SK-MEL-5 (cell line): Measurements from ENCODE around the gene DDC. TPM values are rescaled to one million over a fixed set of nuclear protein-coding genes. Genes with fewer than 3 reads are reported as not detected.
"Not testable (repeated sequence)": the region's sequence is repeated elsewhere in the genome, so short reads cannot be mapped to it uniquely, and the experiment has no call there.

Experiments
- DNase-seq: peaks from one replicate; pipeline ENCODE4 v3.0.0-alpha.2; 2016; ENCODE audit warnings: low read depth, low spot score
- in situ Hi-C: cut with HindIII; loops from 2 replicates; pipeline ENCODE4 v1.10.0; 2016; ENCODE audit warnings: low sequenced_read_pairs, high pct_unique_total_duplicates, low pct_unique_long_range_greater_than_20kb
- total RNA-seq: library from RNA; depleted of rRNA; stranded (reverse); fragments of >200 nt; shearing (Covaris generic); gene quantifications from 2 replicates; pipeline ENCODE4 v1.2.3, GENCODE V29; 2014

DDC gene
- total RNA-seq, 1 experiment from 2014 or later, result not detected

DNA sequence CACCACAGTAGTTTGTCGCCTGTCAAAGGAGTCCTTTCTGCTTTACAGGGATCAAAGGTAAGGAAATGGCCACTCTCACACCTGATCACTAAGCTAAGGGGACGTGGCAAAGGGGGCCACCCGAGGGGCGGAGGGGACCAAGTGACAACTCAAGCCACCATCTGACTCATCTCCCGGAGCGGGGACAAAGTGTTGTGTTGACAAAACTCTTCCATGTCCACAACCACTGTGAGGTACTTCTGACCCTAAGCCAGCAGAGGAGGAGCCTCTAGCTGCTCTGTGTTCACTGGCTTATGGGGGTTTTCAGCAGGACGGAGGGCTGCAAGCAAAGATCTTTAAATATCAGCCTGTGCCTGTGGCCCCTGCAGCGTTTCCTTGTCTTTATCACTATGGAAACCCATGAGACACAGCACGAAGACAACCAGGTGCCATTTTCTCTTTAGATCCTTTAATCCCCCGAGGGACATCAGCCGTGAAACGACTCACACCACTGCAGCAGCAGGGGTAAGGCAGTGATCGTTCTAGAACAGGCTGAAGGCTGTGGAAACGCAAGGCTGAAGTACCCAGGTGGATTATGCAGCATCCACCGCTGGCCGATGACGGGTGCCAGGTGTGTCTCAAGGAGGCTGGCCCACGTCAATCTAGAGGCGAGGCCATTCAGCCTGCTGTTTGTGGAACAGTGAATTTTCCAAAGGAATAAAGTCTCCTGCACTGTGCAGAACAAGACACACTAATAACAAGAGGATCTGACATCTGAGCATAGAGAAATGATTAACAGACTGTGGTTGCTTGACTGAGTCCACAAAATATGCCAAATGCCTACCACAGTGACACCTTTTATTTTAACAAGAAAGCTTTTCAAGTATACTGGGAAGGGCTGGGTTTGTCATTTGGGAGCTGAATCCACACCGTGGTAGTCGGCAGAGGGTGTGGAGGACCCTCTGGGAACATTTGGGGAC is 26.6 kb upstream of the DDC start:
- in situ Hi-C loops, result no loop called here
- no peak for DNase-seq

DNA sequence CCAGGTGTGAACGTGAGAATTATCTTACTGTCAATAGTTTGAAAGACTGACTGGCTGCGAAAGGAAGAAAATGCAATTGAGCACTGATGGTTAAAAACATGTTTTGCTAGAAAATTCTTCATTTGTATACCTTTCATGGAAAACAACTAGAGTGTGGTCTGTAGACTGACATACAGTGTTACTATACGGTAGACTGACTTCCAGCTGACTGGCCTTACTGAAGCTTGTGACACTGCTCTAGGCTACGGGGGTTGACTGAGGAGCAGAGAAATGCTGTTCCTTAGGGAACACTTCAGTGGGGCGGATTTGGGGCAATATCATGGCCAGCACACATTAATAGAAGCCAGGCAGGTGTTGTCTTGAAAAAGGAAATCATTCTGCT is 25.9 kb upstream of the DDC start:
- DNase-seq, result no peak

DNA sequence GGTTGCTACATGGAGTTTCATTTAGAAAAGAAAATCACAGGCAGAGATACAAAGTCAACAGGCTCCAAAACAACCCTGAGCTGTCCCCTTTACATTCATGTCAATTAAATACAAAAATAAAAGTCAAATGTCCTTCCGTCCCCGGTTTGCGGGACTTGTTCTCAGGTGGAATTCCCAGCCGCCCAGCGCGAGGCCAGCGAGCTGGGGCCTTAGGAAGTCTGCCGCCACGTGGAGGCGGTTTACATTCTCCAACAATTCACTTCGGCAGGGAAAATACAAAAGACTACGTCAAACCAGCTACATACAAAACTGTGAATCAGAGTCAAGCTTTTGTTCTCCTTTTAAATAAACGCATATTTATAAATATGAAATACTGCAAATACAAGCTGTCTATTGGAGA is 25.3 kb upstream of the DDC start:
- in situ Hi-C loops, result no loop called here
- DNase-seq, result no peak

More for the DNA sequence above, 25.9 kb upstream of the DDC start:
- in situ Hi-C loops, result no loop called here

DNA sequence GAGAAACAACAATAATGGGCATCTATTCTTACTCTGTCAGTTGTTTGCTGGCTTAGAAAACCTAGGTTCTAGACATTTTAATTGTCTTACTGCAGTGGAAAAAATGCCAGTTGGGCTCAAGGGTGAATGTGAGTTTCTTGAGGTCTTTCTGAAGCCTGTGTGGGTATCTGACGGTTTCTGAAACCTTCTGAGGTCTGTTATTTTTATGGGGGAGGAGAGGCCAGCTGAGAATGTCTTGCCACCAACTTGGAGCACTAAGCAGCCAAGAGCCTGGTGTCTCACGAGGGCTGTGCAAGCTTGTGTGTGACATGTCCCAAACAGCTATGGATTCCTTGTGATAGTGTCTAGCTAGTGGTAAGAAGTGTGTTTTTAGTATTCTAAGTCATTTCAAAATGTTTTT is 24.2 kb upstream of the DDC start:
- in situ Hi-C loops, result no loop called here
- no peak for DNase-seq

DNA sequence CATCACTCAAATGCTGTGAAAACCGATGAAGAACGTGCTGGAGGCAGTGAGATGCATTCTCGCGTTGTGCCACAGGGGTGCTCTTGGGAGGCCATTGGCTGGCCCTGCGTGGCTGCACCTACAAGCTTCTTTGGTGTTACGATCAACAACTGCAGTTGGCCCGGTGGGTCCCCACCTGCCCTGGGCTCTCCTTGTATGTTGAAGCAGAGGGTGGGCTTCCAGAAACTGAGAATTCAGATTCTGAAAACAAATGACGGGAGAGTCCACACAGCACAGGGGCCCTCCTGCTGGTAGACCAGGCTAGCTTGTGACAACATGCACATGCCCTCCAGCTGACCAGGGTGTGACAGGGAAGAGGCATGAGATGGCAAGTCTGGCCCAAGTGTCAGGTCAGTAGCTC is 23.7 kb upstream of the DDC start:
- peak; percentile 33 for DNase-seq
- in situ Hi-C loops, result no loop called here

DNA sequence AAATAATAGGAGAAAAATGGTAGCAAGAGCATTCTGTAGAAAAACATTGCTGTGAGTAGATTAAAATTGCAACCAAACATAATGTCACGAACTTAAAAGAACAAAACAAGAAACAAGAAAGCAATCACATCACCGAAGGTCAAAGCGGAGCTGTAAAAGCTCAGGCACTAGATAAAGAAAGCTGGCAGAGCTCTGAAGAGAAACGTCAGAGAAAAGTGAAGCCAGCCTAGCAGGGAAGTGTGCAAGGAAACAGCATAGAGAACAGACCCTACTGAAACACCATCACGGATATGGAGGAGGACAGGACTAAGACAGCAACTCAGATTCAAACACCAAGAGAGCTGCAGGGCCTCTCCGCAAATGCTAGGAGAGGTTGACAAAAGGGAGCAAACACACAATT is 22.5 kb upstream of the DDC start:
- no peak for DNase-seq
- in situ Hi-C loops, result no loop called here

- in situ Hi-C loops, result no loop called here
- peak; percentile 59 for DNase-seq
Measured at GRCh38 chr7:50584793-50585408, 19.7 kb upstream of the DDC start.

- DNase-seq, result no peak
- in situ Hi-C loops, result no loop called here
Measured at GRCh38 chr7:50584386-50584785, 19.2 kb upstream of the DDC start.

DNA sequence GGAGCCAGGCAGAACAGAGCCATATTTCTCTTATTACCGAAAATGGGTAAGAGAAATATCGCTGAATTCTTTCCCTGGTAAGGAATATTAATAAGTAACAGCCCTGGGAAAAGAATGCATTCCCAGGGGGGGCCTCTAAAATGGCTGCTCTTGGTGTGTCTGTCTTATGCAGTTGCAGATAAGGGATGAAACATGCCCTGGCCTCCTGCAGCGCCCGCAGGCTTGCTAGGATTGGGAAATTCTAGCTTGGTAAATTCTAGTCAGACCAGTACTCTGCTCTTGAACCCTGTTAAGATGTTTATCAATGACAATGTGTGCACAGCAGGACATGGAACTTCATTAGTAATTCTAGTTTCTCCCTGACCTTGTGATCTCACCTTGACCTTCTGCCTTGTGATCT is 18.1 kb upstream of the DDC start:
- DNase-seq, in situ Hi-C loops: not testable (repeated sequence)

GRCh38 chr7:50582271-50582670 is 17.1 kb upstream of the DDC start:
- DNase-seq, in situ Hi-C loops: not testable (repeated sequence)

- in situ Hi-C loops, result not testable (repeated sequence)
Measured at GRCh38 chr7:50580666-50581065, 15.5 kb upstream of the DDC start.

GRCh38 chr7:50580057-50580456 is 14.9 kb upstream of the DDC start:
- no peak for DNase-seq
- in situ Hi-C loops, result no loop called here

More at GRCh38 chr7:50580666-50581065, 15.5 kb upstream of the DDC start:
- not testable (repeated sequence) for DNase-seq

DNA sequence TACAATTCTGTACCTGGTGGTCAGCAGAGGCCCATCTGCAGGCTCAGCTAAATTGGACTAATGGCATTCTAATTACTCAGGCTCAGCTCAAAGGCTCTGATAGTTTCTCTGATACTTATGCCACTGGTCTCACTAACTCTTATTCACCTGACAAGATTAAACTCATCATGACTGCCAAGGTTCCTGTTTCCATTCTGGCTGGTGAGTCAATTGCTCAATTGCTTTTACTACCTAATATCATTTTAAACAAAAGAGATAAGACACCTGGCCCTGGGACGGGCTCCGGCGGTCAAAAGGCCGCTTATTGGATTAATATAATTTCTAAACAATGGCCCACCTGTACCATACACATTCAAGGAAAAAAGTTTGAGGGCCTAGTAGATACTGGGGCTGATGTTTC is 12.9 kb upstream of the DDC start:
- in situ Hi-C loops, result not testable (repeated sequence)

DNA sequence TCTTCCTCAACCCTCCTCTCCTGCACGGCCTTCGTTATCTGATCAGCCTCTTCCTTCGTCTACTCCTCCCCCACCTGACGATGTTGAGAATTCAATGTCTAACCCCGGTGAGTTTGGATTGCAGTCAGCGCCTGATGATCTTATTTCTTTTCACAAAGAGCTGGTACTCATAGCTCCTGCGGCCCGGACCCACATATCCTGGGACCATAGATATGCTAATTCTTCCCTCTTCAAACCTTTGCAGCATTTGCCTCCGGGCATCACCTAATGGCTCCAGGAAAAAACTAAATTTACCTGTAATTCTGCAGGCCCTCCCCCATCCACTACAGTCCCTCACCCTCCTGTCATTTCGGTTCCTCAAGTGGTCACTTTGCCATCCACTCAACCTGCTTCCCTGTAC is 12.4 kb upstream of the DDC start:
- DNase-seq, result no peak
- in situ Hi-C loops, result no loop called here

More for the DNA sequence above, 12.9 kb upstream of the DDC start:
- DNase-seq, result not testable (repeated sequence)

DNA sequence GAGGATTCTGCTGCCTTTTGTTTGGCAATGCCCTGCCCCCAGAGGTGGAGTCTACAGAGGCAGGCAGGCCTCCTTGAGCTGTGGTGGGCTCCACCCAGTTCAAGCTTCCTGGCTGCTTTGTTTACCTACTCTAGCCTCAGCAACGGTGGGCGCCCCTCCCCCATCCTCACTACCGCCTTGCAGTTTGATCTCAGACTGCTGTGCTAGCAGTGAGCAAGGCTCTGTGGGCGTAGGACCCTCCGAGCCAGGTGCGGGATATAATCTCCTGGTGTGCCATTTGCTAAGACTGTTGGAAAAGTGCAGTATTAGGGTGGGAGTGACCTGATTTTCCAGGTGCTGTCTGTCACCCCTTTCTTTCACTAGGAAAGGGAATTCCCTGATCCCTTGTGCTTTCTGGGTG is 11.2 kb upstream of the DDC start:
- in situ Hi-C loops, DNase-seq: not testable (repeated sequence)

- in situ Hi-C loops, result no loop called here
- DNase-seq, result no peak
Measured at GRCh38 chr7:50567715-50568261, 2.6 kb upstream of the DDC start.

DNA sequence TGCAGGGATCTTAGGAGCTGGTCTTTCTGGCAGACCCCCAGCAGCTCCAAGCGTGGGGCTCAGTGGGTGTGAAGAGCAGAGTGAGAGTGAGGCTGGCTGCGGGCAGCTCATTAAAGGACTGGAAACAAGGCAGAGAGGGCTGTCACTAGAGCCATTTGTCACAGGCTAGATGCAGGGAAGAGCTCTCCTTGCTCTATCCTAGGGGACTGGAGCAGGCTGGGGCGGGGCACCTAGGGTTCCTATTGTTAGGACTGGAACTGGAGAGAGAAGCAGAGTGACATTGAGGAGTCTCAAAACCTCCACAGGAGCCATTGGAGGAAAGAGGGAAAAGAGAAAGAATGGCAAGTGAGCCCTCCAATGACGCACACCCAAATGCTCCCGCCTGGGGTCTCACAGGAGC is 772 bp upstream of the DDC start:
- in situ Hi-C loops, result no loop called here
- no peak for DNase-seq

DNA sequence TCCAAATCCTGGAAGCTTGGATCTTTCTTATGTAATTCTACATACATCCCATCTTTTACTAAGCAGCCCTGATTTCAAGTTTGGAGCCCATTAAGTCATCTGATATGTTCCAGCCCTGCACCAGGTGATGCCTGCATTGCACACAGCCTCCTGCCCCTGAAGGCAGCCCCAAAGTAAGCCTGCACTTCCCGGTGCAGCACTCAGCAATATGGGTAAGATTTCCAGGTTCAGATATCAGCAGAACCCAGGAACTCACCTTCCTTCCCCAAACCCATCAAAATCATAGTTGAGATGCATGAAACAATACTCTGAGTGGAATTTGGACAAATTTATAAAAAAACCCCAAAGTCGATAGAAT is 333 bp upstream of the DDC start:
- in situ Hi-C loops, result no loop called here
- DNase-seq, result no peak

- in situ Hi-C loops, result no loop called here
- no peak for DNase-seq
Measured at GRCh38 chr7:50564171-50564570, 1.0 kb downstream of the DDC start.
